Transverse colon (tissue), 4 donors: ENCODE measurements around the gene GJD4.

Experiments used
- EP300 ChIP-seq: sonication (generic); formaldehyde crosslinking; IDR thresholded peaks from one replicate; pipeline ENCODE4 v1.6.1; 2017; ENCODE audit warnings: antibody characterized with exemption, low read depth
- POLR2AphosphoS5 ChIP-seq, 3 donors: sonication (generic); formaldehyde crosslinking; IDR thresholded peaks; one replicate each; pipeline ENCODE4 v1.6.1; 2016; ENCODE audit warnings: antibody characterized with exemption in 3 of 3
- TF ChIP-seq, protein P1 (sequence below), 5 experiments: fragments of 200-600 bp in 3 of 5; fragments of 450-650 bp in 2 of 5; sonication (generic) in 3 of 5; IDR thresholded peaks; 1 replicate in 2 of 5; 2 replicates in 3 of 5; pipeline ENCODE4 v1.5.1; 2016 to 2017; ENCODE audit warnings: antibody characterized with exemption in 5 of 5, inconsistent platforms in 3 of 5, mild to moderate bottlenecking in 2 of 5, moderate library complexity in 1 of 5

DNA sequence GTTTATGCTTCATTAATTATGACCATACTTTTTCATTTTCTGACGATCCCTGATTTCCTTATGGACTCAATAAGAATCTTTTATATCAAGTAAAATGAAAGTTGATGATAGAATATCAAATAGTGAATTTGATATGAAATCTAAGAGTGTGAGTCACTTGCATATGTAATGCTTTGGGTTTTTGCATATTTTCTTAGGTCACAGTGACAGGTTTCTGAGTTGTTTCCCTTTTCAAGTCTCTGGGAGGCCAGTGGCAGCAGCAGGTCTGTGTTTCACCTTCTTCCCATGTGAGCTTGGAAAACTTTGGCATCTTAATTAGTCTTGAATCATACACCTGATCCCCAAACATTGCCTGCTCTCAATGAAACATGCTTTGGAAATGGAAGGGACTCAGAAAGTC is 34.7 kb upstream of the GJD4 start:
- TF ChIP-seq, protein P1, sequence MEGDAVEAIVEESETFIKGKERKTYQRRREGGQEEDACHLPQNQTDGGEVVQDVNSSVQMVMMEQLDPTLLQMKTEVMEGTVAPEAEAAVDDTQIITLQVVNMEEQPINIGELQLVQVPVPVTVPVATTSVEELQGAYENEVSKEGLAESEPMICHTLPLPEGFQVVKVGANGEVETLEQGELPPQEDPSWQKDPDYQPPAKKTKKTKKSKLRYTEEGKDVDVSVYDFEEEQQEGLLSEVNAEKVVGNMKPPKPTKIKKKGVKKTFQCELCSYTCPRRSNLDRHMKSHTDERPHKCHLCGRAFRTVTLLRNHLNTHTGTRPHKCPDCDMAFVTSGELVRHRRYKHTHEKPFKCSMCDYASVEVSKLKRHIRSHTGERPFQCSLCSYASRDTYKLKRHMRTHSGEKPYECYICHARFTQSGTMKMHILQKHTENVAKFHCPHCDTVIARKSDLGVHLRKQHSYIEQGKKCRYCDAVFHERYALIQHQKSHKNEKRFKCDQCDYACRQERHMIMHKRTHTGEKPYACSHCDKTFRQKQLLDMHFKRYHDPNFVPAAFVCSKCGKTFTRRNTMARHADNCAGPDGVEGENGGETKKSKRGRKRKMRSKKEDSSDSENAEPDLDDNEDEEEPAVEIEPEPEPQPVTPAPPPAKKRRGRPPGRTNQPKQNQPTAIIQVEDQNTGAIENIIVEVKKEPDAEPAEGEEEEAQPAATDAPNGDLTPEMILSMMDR (IDR thresholded peaks at IDR 0.05): no peak
- TF ChIP-seq EP300: no peak
- TF ChIP-seq POLR2AphosphoS5 (IDR thresholded peaks at IDR 0.05): no peak
